GM19328 (cell line): ENCODE data around the gene DGCR6L.
"Not testable (repeated sequence)": the region's sequence is repeated elsewhere in the genome, so short reads cannot be mapped to it uniquely, and the experiment has no call there.

Experiments used
- ATAC-seq: cut with Tn5 transposase; IDR thresholded peaks from one replicate; pipeline ENCODE4 v1.9.1; 2021; ENCODE audit warnings: mild to moderate bottlenecking, moderate library complexity; ENCODE audit not compliant: unreplicated experiment

The DGCR6L gene

GRCh38 chr22:20310773-20311172, 9.1 kb downstream of the DGCR6L start:
- not testable (repeated sequence) for ATAC-seq

DNA sequence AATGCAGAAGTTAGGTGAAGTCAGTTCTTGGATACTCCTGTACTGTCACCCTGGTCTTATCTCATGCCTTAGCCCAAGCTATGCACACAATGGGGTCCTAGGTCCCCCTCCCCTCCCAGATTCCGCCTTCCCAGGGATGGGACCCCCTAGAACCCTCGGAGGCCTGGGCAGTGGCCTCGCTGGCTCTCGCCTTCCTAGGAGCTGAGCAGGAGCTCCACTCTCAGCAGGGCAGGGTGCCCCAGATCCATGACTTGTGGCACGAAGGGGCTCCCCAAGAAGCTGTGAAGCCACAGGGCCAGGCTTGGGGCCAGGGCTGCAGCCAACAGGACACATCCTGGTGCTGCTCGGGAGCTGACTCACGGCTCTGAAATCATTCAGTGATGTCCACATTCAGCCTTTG, 9.7 kb downstream of the DGCR6L start:
- ATAC-seq, result not testable (repeated sequence)

DNA sequence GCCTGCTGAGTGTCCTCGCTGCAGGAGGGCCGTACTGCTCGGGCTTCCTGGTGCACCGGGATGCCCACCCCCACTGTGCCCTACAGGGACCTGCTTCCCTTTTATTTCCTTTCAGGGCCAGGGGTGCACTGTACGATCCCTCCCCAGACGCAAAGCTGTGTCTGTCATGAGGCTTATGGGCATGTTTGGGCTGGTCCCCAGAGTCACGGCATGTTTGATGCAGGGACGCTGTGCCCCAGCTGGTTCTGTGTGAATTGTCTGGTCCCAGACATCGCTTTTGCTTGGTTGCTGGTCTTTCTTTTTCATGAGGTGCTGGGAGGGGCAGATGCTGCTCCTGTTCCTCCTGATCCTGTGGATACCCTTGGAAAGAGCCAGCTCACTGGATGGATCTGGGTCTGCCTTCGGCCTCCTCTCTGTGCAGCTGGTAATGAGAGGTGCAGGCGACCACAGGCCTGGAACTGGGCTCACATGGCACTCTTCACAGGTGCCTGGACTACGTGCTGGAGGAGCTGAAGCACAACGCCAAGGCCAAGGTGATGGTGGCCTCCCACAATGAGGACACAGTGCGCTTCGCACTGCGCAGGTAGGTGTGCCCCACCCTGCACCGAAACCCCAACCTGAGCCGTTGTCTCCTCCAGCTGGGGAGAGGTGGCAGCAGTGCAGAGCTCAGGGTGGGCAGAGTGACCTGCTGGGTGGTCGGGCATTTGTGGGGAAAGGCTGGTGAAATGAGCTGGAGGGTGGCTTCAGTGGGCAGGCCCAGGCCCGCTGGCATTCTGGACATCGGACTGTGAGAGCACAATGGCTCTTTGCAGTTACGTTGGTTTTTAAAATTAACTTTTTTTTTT, 10.8 kb downstream of the DGCR6L start:
- not testable (repeated sequence) for ATAC-seq

- ATAC-seq, result not testable (repeated sequence)
Observed at GRCh38 chr22:20307448-20308447, 12.1 kb downstream of the DGCR6L start.

DNA sequence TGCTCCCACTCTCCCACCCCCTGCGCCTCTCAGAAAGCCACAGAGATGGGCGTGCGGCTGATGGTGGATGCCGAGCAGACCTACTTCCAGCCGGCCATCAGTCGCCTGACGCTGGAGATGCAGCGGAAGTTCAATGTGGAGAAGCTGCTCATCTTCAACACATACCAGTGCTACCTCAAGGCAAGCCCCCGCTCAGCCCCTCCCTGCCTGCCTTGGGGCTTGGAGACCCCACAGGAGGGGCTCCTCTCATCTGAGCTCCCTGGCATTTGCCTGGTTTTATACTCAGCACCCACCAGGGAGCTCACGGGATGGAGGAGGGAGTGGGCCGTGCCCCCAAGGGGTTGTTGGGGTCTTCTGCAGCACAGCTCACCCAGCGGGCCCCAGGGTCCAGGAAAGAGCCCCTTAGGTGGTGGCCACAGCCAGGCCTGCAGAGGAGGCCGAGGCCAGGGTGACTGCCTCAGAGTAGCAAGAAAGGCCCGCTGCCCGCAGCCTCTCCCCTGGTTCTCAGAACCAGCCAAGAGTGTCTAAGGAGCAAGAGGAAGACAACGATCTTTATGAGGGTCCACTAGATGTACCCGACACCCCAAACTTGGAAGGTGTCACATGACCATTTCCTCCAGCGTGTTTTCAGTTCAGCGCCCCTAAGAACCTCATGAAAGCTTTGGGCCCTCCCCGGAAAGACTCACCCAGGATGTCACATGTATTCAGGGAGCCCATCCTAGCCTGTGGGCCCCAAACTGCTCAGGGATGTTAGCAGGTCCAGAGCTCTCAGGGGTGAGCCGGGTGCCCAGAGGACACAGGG, 13.0 kb downstream of the DGCR6L start:
- ATAC-seq, result not testable (repeated sequence)

DNA sequence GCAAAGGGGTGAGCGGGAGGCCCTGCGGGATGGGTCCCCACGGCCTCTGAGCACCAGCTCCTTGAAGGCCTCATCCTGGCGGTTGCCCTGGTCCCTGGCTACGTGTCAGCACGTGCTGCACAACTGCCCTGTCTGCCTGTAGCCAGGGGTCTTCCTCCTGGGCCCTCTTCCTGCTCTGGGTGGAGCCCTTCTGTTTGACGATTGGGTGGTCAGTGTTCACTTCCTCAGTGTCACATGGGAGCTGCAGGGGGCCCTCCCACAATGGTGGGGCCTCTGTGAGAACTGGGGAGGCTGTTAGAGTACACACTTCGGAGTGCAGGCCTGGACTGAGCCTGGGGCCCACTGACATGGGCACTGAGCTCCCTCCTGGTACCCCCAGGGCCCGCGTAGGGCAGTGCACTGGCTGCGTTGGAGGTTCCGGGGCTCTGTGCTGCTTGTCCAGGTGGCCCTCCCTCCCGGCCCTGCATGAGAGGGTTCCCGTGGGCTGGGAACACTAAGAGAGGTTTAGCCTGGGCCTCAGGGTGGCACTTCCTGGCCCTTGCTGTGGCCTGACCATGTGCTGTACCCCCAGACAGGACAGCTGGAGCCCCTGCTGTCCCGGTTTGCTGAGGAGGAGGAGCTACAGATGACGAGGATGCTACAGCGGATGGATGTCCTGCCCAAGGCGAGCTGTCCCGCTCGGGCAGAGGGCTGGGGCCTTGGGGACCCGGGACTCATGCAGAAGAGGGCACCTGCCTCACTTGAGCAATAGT, 13.8 kb downstream of the DGCR6L start:
- ATAC-seq, result no peak

- not testable (repeated sequence) for ATAC-seq
Observed at GRCh38 chr22:20305230-20305893, 14.5 kb downstream of the DGCR6L start.

GRCh38 chr22:20304646-20305045, 15.2 kb downstream of the DGCR6L start:
- ATAC-seq, result no peak

DNA sequence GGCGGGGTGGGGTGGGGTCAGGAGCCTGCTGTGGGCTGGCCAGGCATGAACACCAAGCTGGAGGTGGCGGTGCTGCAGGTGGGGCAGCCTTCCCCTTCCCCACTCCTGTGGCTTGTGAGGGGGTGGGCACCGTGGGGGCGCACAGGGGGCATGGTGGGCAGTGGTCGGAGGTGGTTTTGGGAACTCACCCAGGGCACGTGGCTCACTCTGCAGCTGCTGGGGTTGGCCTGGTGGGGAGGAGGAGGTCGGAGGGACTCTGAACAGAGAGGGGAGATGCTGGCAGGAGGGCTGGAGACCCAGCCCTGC, 16.7 kb downstream of the DGCR6L start:
- ATAC-seq, result not testable (repeated sequence)

- ATAC-seq, result no peak
Observed at GRCh38 chr22:20302438-20303228, 17.2 kb downstream of the DGCR6L start.

DNA sequence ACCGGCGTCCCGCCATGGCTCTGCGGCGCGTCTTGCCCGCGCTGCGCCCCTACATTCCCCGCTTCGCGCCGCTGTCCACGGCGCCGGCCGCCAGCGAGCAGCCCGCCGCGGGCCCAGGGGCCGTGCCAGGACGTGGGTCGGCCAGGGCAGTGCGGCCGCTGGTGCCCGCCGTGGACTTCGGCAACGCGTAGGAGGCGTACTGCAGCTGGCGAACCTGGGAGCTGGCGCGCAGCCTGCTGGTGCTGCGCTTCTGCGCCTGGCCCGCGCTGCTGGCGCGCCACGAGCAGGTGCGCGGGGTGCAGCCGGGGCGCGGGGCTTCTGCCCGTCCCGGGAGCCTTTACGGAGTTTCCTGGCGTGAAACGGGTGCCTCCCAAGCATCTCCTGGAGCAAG, 20.1 kb downstream of the DGCR6L start:
- no peak for ATAC-seq

GRCh38 chr22:20298803-20299745, 20.8 kb downstream of the DGCR6L start:
- ATAC-seq, result no peak

- ATAC-seq, result no peak
Observed at GRCh38 chr22:20298110-20298802, 21.6 kb downstream of the DGCR6L start.

GRCh38 chr22:20297414-20298109, 22.3 kb downstream of the DGCR6L start:
- no peak for ATAC-seq

DNA sequence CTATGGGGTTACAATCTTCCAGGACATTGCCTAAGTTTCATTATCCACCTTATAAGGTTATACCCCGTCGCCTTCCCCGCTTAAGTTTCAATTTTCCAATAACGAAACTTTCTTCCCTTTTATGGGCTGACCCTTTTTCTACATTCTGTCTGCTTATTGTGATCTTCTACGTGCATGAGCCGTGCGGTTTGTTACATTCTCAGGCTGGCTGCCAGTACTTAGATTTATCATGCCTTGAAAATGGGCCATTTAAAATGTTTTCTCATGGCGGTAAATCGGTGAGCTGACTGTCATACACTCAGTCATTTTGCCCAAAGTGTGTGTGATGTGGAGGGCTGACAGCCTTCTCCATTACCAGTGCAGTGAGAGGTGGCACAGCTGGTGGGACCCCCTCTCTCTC, 23.3 kb downstream of the DGCR6L start:
- no peak for ATAC-seq

DNA sequence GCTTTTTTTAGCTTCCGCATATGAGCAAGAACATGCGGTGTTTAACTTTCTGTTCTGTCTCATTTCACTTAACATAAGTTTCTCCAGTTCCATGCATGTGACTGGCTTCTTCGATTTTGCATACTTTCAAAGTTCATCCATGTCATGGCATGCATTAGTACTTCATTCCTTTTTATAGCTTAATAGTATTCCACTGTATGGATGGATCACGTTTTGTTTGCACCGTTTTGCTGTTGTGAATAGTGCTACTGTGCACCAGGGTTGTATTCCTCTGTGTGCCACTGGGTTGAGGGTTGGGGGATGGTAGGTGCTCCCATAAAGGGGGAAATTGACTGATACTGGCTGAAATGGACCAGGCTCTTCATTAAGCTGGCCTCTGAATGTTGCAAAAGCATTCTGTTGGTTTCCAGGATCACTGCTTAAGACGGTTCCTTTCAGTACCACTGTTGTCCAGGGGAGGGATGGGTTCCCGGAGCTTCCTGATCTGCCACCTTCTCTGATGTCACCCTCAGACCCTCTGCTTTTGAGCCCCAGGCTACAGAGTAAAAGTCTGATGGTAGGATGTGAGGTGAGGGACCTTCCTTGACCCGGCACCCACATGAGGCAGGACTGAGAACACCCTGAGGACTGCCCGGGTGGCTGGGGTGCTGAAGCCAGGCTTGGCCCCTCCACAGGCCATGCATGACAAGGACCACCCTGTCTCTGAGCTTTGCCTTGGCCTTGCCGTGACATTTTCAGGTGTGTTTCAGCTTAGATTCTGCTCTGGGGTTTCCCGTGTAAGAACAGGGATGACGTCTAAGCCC, 24.4 kb downstream of the DGCR6L start:
- ATAC-seq, result no peak
